Measurements from ENCODE around the gene CYFIP1.

CYFIP1 gene

DNA sequence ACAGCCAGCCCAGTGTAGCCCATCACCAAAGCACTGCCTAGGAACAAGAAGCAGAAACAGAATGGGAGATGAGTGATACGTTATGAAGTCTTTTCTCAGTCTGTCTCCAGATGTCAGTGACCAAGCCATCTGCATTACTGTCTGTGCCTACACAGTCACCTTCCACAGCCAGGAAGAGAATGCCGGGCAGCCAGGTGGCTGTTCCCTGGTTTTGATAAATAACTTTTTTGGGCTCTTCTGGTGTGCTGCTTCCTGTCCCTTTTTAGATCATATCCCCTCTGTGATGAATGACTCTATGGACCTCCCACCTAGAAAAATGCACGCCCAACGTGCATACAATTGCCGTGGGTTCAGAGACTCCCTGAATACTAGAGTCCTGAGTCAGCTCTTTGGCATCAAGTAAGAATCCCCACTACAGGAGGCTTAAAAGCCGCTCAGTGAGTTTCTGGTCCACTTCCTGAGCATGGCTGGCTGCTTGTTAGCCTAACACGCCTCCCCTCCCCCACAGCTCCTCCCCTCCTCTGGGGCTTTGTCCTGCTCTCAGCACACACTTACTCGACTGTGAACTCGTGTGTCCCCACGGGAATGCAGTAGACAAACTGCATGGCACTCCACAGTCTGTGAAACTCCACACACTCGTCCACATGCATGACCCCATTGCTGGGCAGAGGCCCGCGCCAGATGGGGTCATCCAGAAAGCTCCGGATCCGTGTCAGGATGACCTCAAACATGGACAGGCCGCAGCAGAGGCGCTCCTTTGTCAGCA is 107.0 kb downstream of the CYFIP1 start:
- H3K36me3 Mint-ChIP-seq (ENCODE audit: low read depth) = peaks cover 11% of the 10 kb centered on the region
- no peak overlapping the region for H3K27ac Mint-ChIP-seq
- no peaks in the 10 kb centered on the region for H3K9me3 Mint-ChIP-seq
- no peaks in the 10 kb centered on the region for H3K4me1 Mint-ChIP-seq (ENCODE audit: low read depth)
- no peaks in the 10 kb centered on the region for H3K27me3 Mint-ChIP-seq (ENCODE audit: low read depth)
- H3K4me3 Mint-ChIP-seq = no peak overlapping the region

DNA sequence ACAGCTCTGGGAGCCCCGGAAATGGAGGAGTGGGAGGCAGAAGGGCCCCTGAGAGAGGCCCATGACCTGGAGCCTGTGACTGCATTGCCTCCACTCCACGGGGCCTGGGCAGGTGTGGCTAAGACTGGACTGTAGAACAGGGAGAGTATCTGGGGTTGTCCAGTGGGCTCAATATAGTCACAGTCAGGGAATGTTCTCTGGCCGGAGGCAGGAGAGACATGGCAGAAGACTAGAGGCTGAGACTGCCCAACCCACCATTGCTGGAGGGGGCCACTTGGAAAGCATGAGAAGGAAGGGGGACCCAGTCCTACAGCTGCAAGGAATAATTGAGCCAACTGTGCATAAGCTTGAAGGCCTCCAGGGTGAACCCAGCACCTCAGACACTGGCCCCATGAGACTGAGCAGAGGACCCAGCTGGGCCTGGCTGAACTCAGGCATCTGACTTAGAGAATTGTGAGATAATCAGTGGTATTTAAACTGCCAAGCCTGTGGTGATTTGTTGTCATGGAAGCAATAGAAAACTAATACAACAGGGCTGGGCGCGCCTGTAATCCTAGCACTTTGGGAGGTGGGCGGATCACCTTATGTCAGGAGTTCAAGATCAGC is 108.6 kb downstream of the CYFIP1 start:
- Mint-ChIP-seq H3K27ac (no peak overlapping the region), H3K27me3 (ENCODE audit: low read depth) (no peaks in the 10 kb centered on the region), H3K9me3 (no peaks in the 10 kb centered on the region), H3K4me3 (no peak overlapping the region), H3K4me1 (ENCODE audit: low read depth) (no peaks in the 10 kb centered on the region), H3K36me3 (ENCODE audit: low read depth) (peaks cover 13% of the 10 kb centered on the region)

DNA sequence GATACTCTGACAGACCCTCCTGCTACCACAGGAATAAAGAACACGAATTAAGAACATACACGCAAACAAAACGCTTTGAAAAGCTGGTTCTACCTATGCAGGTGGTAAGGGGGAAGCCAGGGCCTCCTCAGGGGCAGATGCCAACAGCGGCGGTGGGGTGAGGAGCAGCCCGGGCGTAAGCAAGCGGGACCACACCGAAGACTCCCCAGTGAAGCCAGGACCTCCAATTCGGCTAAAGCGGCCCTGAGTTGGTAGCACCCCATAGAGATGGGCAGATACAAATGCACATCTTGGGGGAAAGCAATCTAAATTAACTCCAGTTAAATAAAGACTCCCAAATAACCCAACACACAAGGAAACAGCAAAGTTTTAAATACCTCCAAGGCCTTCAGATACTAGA is 109.3 kb downstream of the CYFIP1 start:
- no peaks in the 10 kb centered on the region for H3K27me3 Mint-ChIP-seq (ENCODE audit: low read depth)
- no peak overlapping the region for H3K27ac Mint-ChIP-seq
- H3K9me3 Mint-ChIP-seq = no peaks in the 10 kb centered on the region
- peaks cover 18% of the 10 kb centered on the region for H3K36me3 Mint-ChIP-seq (ENCODE audit: low read depth)
- H3K4me1 Mint-ChIP-seq (ENCODE audit: low read depth) = peaks cover 4% of the 10 kb centered on the region
- H3K4me3 Mint-ChIP-seq = no peak overlapping the region

DNA sequence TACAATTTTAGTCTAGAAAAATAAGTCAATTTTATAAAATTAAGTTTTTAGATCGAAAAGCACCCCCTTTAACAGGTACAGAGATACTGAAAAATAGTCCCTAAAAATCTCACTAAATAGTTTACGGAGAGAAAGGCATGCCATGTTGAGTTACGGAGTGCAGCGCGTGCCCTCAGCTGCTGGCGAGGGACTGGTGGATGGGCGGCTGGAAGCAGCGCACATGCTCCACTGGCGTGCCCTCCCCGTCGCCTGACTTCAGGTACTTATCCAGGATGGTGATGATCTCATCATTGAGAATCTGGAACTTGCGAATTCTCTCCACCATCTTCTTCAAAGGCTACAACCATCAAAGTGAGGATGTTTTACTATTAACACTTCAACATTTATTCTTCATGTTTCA is 110.3 kb downstream of the CYFIP1 start:
- Mint-ChIP-seq H3K4me3 (no peak overlapping the region), H3K36me3 (ENCODE audit: low read depth) (peaks cover 20% of the 10 kb centered on the region), H3K27ac (no peak overlapping the region), H3K9me3 (no peaks in the 10 kb centered on the region), H3K27me3 (ENCODE audit: low read depth) (no peaks in the 10 kb centered on the region), H3K4me1 (ENCODE audit: low read depth) (peaks cover 6% of the 10 kb centered on the region)

DNA sequence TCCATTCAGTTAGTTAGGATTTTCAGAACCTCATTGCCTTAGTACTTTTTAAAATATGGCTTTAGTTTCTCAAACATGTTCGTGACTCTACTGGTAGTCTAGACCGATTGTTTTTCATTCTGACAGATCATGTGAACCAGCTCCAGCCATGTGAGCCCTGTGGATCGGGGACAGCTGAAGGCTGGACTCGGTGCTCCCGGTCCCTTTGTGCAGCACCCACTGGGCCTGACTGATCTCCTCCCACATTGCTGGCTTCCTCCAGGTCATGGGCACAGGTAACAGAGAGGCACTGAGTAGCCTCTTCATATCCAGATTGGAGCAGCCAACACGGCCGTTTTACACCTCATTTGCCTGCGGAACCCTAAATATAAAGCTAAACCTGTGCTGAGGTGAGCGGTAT is 111.2 kb downstream of the CYFIP1 start:
- H3K9me3 Mint-ChIP-seq = no peaks in the 10 kb centered on the region
- no peak overlapping the region for H3K27ac Mint-ChIP-seq
- H3K36me3 Mint-ChIP-seq (ENCODE audit: low read depth) = peaks cover 24% of the 10 kb centered on the region
- peaks cover 6% of the 10 kb centered on the region for H3K4me1 Mint-ChIP-seq (ENCODE audit: low read depth)
- no peak overlapping the region for H3K4me3 Mint-ChIP-seq
- no peaks in the 10 kb centered on the region for H3K27me3 Mint-ChIP-seq (ENCODE audit: low read depth)

DNA sequence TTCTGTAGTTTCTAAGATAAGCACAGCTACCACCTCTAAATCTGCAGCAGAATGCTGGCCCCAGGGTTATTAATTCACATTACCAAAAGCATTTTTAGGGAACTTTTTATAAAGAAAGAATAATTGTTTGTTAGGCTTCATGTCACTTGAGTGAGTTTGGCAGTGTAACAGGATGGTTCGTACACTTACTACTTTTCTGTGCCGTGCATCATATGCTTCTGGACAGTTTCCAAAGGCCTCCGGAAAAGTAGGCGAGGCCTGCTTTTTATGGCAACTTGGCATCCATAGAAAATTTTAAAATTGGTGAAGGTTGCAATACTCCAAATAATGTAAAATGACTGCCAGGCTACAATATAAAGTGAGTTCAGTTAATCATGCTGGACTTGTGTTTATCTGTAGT is 111.7 kb downstream of the CYFIP1 start:
- peaks cover 29% of the 10 kb centered on the region for H3K36me3 Mint-ChIP-seq (ENCODE audit: low read depth)
- H3K27me3 Mint-ChIP-seq (ENCODE audit: low read depth) = no peaks in the 10 kb centered on the region

DNA sequence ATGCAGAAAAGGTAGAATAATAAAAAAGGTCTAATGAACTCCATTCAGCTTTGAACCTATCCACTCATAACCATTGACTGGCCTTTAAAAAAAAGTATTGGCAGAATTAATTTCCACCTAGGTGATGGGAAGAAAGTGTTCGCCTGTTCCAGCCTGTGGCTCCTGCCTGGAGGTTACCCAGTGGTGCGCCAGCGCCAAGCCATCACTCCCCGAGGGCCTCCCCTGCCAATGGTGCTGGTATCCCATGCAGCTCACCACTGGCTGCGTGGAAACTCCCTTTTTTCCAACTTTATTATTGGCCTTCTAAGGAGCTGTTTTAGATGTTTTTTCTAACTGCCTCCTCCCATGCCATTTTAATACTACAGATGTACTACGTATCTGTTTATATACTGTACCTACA is 112.3 kb downstream of the CYFIP1 start:
- H3K36me3 Mint-ChIP-seq (ENCODE audit: low read depth) = peaks cover 31% of the 10 kb centered on the region
- no peaks in the 10 kb centered on the region for H3K9me3 Mint-ChIP-seq
- peaks cover 6% of the 10 kb centered on the region for H3K4me1 Mint-ChIP-seq (ENCODE audit: low read depth)
- H3K4me3 Mint-ChIP-seq = no peak overlapping the region
- H3K27me3 Mint-ChIP-seq (ENCODE audit: low read depth) = no peaks in the 10 kb centered on the region
- no peak overlapping the region for H3K27ac Mint-ChIP-seq

More for the DNA sequence above, 111.7 kb downstream of the CYFIP1 start:
- peaks cover 6% of the 10 kb centered on the region for H3K4me1 Mint-ChIP-seq (ENCODE audit: low read depth)
- no peaks in the 10 kb centered on the region for H3K9me3 Mint-ChIP-seq
- no peak overlapping the region for H3K27ac Mint-ChIP-seq
- no peak overlapping the region for H3K4me3 Mint-ChIP-seq

DNA sequence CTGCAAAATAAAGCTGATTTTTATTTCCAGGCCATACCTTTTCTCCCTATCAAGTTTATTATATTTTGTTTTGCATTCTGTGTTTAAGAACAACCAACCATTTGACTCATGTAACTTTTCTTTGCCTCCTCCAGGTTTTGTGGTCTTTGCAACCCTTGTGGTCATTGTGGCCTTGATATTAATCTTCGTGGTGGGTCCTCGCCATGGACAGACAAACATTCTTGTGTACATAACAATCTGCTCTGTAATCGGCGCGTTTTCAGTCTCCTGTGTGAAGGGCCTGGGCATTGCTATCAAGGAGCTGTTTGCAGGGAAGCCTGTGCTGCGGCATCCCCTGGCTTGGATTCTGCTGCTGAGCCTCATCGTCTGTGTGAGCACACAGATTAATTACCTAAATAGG is 114.1 kb downstream of the CYFIP1 start:
- no peak overlapping the region for H3K27ac Mint-ChIP-seq
- H3K36me3 Mint-ChIP-seq (ENCODE audit: low read depth) = peaks cover 40% of the 10 kb centered on the region
- no peaks in the 10 kb centered on the region for H3K27me3 Mint-ChIP-seq (ENCODE audit: low read depth)
- H3K4me1 Mint-ChIP-seq (ENCODE audit: low read depth) = peaks cover 6% of the 10 kb centered on the region
- no peak overlapping the region for H3K4me3 Mint-ChIP-seq
- H3K9me3 Mint-ChIP-seq = no peaks in the 10 kb centered on the region

DNA sequence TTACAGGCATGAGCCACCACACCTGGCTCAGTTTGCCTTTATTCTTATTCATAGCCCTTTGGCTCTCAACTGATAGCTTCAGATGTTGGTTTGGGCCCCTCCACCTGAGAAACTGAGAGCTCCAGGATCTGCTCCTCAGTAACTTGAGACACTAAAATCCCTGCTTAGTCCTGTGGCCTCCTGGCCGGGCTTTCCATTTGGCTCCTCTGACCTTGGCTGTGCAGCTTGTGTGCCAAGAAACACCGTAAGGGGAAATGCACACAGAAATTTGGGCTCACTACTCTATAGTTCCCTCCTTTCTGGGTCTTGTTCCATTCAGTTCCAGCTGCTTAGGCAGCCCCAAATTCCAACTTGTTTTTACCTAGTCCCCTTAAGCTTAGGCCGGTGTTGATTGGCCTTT is 116.8 kb downstream of the CYFIP1 start:
- Mint-ChIP-seq H3K4me3 (no peak overlapping the region), H3K27me3 (ENCODE audit: low read depth) (no peaks in the 10 kb centered on the region), H3K27ac (no peak overlapping the region), H3K36me3 (ENCODE audit: low read depth) (peaks cover 51% of the 10 kb centered on the region), H3K9me3 (no peaks in the 10 kb centered on the region), H3K4me1 (ENCODE audit: low read depth) (peaks cover 6% of the 10 kb centered on the region)

DNA sequence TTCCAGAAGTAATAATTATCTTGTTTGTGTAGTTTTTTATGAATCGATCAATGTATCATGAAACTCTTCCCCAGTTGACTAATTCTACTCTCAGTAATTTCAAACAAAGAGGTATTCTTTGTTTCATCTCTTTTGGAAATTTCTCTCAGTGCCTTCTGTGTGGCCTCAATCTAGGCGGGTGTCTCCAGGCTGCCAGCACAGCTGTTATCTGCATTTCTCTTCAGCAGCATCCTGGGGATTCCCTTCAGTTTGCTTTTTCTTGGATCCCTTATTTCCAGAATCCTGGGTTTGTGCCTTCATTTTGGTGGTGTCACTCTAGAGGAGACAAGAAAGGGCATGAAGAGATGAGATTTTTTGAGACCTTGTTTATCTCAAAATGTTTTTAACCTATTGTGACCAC is 119.0 kb downstream of the CYFIP1 start:
- Mint-ChIP-seq H3K9me3 (no peaks in the 10 kb centered on the region), H3K4me3 (no peak overlapping the region), H3K36me3 (ENCODE audit: low read depth) (peaks cover 49% of the 10 kb centered on the region)

DNA sequence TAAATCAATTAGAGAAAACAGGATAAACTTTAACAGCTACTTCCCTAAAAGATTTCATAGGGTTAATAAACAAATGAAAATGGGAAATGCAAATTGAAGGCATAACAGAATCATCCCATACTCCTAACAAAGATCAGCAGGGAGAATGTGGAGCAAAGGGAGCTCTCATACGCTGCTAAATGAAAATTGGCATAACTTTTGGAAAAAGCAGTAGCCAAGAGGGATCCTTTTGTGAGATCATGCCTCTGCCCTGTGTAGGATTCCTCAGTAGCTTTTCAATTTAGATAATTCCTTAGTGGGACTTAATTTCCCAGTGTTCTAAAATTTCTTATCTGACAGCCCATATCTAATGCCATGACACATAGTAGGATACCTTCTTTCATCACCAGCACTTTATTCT is 123.5 kb downstream of the CYFIP1 start:
- Mint-ChIP-seq H3K9me3 (no peaks in the 10 kb centered on the region), H3K27me3 (ENCODE audit: low read depth) (no peaks in the 10 kb centered on the region), H3K36me3 (ENCODE audit: low read depth) (peaks cover 44% of the 10 kb centered on the region), H3K27ac (no peak overlapping the region), H3K4me1 (ENCODE audit: low read depth) (no peaks in the 10 kb centered on the region), H3K4me3 (no peak overlapping the region)

More for the DNA sequence above, 119.0 kb downstream of the CYFIP1 start:
- Mint-ChIP-seq H3K4me1 (ENCODE audit: low read depth) (peaks cover 5% of the 10 kb centered on the region), H3K27ac (no peak overlapping the region), H3K27me3 (ENCODE audit: low read depth) (no peaks in the 10 kb centered on the region)

DNA sequence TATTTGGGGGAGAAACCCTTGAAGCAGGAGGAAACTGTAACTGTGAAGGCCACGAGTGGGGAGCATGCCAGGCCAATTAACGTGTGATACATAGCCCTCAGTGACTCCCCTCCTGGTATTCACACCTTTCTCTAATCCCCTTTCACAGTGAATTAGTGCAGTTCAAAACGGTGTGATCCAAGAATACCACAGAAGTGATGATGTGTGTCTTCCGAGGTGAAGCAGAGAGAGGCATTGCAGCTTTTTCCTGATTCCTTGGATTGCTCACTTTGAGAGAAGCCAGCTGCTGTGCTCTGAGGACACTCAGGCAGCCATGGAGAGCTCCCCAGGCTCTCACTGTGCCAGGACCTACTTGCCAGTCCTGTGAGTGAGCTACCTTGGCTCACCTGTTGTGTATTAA is 124.4 kb downstream of the CYFIP1 start:
- Mint-ChIP-seq H3K9me3 (no peaks in the 10 kb centered on the region), H3K4me3 (no peak overlapping the region), H3K36me3 (ENCODE audit: low read depth) (peaks cover 40% of the 10 kb centered on the region), H3K27me3 (ENCODE audit: low read depth) (no peaks in the 10 kb centered on the region), H3K4me1 (ENCODE audit: low read depth) (peaks cover 2% of the 10 kb centered on the region), H3K27ac (no peak overlapping the region)

DNA sequence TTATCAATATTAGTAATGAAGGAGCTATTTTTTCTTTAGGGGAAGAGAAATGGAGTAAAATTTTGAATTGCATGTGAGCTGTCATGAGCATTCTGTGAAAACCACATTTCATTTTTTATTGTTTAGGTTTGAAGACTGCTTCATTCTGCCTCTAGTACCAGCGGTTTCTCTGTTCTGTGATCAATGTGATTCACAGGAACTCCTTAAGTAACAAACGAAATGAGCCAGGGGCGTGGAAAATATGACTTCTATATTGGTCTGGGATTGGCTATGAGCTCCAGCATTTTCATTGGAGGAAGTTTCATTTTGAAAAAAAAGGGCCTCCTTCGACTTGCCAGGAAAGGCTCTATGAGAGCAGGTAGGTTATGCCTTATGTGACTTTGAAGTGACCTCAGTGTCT is 128.7 kb downstream of the CYFIP1 start:
- peaks cover 9% of the 10 kb centered on the region for H3K4me1 Mint-ChIP-seq (ENCODE audit: low read depth)

DNA sequence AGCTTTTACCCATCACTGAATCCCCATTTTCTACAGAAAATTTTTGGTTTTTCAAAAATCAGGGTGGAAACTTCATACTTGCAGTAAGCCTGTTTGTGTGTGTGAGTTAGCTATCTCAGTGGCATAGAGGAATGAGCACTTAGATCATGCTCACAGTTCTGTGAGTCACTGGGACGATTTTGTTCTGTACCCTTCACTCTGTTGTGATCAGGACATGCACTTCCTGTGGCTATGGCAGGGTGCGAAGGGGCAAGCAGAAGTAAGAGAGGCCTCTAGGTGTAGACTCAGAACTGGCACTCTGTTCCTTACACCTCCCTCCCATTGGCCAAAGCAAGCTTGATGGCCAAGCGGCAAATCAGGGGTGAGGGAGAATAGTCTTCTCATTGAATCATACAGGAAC is 130.1 kb downstream of the CYFIP1 start:
- peaks cover 28% of the 10 kb centered on the region for H3K36me3 Mint-ChIP-seq (ENCODE audit: low read depth)
- H3K9me3 Mint-ChIP-seq = no peaks in the 10 kb centered on the region
- H3K4me3 Mint-ChIP-seq = no peak overlapping the region
- H3K27ac Mint-ChIP-seq = no peak overlapping the region
- H3K4me1 Mint-ChIP-seq (ENCODE audit: low read depth) = peaks cover 14% of the 10 kb centered on the region
- H3K27me3 Mint-ChIP-seq (ENCODE audit: low read depth) = no peaks in the 10 kb centered on the region

More for the DNA sequence above, 128.7 kb downstream of the CYFIP1 start:
- Mint-ChIP-seq H3K27ac (no peak overlapping the region), H3K27me3 (ENCODE audit: low read depth) (no peaks in the 10 kb centered on the region), H3K36me3 (ENCODE audit: low read depth) (peaks cover 27% of the 10 kb centered on the region), H3K4me3 (no peak overlapping the region), H3K9me3 (no peaks in the 10 kb centered on the region)

DNA sequence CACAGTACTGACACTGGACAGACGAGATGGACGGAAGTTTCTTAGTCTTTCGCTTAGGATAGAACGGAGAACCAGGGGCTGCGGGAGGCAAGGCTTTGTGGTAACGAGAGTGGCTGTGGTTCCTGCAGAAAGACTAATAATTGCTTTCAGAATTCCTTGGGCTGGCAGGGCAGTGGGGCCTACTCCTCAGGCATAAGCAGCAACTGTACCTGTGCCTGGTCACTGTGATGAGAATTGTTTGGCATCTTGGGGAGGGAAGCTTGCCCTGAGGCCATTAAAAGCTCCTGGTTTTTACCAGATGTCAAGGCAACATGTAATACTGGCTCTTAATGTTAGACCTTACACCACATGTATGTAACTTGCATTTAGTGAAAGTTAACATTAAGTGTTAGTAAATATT is 134.1 kb downstream of the CYFIP1 start:
- H3K4me1 Mint-ChIP-seq (ENCODE audit: low read depth) = peaks cover 24% of the 10 kb centered on the region
- H3K36me3 Mint-ChIP-seq (ENCODE audit: low read depth) = peaks cover 18% of the 10 kb centered on the region
- H3K27ac Mint-ChIP-seq = no peak overlapping the region

More for the DNA sequence above, 134.1 kb downstream of the CYFIP1 start:
- H3K4me3 Mint-ChIP-seq = no peak overlapping the region
- no peaks in the 10 kb centered on the region for H3K9me3 Mint-ChIP-seq
- H3K27me3 Mint-ChIP-seq (ENCODE audit: low read depth) = no peaks in the 10 kb centered on the region
